Measurements from ENCODE around the gene PLA2G2E.
"Not testable (repeated sequence)": the region's sequence is repeated elsewhere in the genome, so short reads cannot be mapped to it uniquely, and the experiment has no call there.

PLA2G2E gene

DNA sequence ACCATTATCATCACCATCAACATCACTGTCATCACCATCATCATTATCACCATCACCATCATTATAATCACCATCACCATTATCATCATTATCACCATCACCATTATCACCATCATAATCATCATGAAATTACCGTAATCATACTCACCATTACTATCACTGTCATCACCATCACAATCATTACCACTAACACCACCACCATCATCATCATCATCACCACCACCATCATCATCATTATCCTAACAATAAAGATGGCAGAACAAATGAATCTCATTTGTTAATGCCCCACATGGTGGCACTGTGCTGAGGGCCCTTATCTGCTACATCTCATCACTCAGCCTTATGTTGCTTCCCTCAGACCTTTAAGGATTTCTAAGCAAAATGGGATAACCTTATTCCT is 9.4 kb upstream of the PLA2G2E start:
- DNase-seq (ENCODE audit: low read depth in 2 of 2), result no peak

DNA sequence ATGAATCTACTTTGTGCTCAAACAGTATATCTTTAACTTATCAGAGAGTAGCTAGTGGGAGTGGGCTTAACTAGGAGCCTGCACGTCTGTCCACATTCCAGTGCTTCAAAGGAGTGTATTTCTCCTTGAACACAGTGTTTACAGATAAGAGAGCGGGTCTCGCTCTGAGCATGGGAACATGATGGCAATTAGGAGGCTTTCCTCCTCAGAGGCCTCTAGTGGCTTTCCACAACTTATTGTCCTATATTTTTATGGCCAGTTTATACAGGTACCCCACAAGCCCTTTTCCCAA is 3.7 kb upstream of the PLA2G2E start:
- DNase-seq (ENCODE audit: low read depth in 2 of 2), result not testable (repeated sequence)

DNA sequence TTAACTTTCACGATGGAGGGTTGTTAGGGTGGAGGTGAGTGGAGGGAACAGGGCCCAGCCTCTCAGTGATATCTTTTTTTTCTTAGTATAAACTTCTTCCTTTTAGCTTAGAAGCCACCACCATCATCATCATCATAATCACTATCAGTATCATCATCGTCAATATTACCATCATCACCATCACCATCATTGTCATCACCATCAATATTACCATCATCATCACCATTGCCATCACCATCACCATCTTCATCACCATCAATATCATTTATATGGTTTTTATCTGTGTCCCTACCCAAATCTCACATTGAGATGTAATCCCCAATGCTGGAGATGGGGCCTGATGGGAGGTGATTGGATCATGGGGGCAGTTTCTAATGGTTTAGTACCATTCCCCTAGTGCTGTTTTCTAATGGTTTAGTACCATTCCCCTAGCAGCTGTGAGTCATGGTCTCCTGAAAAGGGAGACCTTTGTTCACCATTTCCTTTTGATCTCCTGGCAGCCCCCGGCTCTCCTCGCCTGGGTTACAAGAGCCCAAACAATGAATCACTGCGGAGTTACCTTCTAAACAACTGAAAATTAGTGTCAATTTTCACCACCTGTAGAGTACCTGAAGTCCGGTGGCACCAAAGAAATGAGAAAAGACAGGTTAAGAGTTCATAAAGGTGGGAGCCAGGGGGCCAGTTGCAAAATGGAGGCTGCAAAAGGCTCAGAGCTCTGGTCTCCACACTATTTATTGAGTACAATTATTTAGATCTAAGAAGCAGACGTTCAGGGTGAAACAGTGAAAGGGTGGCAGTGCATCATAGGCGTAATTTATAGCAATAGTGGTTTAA is 3.1 kb upstream of the PLA2G2E start:
- no peak for DNase-seq (ENCODE audit: low read depth in 2 of 2)

DNA sequence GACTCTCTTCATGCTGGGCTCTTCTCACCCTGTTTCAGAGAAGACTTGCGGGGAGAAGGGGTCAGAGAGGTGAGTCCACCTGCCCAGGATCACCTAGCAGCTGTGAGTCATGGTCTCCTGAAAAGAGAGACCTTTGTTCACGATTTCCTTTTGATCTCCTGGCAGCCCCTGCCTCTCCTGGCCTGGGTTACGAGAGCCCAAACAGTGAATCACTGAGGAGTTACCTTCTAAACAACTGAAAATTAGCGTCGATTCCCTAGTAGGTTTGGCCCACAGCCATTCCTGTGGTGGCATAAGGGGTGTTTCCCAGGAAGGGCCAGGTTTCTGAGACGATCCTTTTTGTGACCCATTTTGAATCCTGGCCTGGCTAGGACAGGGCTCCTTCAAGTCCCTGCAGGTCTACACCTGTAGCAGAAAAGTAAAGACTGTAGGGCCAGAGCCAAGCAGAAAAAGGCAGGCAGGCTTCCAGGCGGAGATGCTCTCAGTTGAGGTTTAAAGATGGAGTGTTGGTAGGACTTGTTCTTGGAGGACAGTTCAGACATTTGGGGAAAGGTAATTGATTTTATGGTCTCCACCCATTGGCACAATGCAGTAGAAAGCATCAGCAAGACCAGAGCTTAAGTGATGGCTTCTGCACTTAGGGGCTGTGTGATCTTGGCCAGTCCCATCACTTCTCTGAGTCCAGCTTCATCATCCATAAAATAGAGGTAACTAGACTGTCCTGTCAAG is 2.1 kb upstream of the PLA2G2E start:
- DNase-seq (ENCODE audit: low read depth in 2 of 2), result no peak

DNA sequence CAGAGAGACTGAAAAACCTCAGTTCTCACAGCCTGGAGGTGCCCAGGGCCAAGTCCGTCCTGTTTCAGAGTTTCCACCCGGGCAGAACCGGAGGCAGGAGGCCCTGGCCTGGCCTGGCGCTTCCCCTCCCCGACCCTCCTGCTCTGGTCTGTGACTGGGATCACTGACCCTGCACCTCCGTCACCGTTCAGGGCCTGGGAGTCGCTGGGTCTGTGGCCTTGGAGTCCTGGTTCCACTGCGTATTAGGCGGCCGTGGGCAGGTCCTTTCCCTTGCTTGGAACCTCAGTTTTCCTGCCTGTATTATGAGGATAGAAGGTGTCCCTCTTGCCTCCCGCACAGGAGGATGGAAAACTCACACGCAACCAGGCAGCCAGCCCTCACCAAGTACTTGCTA is 533 bp upstream of the PLA2G2E start:
- DNase-seq (ENCODE audit: low read depth in 2 of 2), result no peak

DNA sequence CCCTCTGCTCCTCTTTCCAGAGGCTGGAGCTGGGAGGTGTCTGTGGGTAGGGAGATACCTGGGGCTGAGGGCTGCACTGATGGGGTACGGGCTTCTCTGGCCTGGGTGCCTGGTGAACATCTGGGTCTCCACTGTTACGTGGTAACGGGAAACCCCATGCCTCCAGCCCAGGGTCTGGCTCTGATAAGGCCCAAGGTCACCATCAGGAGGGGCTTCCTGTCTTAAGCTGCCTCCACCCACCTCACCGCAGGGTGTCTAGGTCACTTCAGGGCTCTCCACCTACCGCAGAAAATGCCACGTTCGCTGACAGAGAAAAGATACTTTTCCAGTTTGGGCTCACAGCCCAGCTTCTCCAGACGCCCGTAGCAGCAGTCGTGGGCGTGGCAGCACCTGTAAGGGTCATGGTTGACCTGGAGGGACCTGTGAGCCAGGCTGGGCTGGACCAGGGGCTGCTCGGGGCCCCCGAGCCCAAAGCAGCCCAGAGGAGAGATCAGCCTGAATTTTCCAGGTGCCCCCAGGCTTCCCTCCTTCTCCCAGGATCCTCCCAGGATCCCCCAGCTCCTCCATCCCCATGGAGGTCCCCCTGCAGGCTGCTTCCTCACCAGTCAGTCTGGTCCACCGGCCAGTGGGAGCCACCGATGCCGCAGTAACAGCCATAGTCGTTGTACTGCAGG is 1.3 kb downstream of the PLA2G2E start:
- no peak for DNase-seq (ENCODE audit: low read depth in 2 of 2)

DNA sequence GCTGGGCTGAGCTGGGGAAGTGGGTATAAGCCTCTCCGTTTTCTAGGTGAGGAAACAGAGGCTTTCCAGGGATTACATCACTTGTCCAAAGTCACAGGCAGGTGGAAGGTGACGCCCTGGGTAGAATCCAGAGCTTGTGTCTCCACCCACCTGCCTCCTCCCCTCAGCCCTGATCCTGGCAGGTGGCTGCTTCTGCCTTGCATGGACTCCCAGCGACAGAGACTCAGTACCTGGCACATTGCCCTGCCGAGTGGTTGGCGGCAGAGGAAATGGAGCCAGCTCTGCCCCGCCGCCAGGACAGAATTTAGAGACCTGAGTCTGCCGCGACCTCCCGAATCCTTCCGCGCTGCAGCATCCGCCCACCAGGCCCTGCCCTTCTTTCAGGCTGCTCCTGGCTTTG is 2.1 kb downstream of the PLA2G2E start:
- DNase-seq (ENCODE audit: low read depth in 2 of 2), result no peak

DNA sequence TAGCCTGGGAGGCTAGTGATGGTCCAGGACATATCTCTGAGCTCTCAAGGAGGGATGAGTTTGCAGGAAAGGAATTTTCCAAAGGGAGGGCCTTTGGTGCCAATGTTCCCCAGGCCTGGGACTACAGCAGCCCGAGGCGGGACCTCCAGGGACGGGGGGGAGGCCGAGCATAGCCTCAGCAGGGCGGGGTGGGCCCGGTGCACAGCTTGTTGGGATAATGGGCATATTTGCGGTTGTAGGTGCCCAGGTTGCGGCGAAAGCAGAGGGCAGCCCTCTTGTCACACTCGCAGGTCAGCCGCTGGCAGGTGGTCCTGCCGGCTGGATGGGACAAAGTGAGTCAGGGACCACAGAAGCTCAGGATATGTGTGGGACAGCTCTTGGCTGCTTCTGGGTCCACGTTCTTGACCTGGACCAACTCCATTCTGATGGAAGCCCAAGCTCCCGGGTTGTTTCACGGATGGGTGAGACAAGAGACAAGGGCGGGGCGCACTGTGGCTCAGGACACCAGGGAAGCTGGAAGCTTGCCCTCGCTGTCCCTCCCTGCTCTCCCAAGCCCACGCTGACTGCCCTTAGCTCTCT is 3.2 kb downstream of the PLA2G2E start:
- DNase-seq (ENCODE audit: low read depth in 2 of 2), result no peak

DNA sequence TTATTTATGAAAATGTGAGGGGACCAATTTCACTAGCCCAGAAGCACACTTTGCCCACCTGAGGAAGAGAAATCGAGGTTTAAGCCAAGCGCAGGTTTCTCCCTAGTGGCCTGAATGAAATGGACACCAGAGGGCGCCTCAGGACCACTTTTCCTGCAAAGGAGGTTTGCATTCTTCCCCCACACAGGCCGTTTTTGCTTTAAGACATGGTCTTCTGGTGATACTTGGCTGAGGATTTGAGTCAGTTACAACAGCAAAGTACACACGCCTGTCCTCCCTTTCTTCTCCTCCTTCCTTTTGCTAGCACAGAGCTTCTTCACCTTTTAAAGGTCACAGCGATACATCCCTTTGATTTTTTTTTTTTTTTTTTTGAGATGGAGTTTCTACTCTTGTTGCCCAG is 5.4 kb downstream of the PLA2G2E start:
- peak; percentile 45 to 47 for DNase-seq (ENCODE audit: low read depth in 2 of 2)

DNA sequence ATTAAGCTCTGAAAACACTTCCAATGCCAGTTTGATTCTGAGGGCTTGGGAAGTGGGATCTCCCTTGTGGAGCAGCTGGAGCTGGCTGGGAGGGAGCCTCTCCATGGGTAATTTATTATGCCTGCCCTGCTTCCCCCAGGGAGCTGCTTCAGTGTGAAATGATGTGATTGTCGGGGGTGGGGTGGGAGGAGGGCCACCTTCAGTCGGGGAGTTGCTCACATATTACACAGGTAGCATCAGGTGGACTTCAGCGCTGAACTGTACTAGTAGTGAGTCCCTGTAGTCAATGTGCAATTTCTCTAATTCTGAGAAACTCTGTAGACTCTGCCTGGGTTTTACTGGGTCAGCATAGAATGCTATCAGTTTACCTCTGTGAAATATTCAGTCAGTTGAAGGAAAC is 12.8 kb downstream of the PLA2G2E start:
- no peak for DNase-seq (ENCODE audit: low read depth in 2 of 2)

DNA sequence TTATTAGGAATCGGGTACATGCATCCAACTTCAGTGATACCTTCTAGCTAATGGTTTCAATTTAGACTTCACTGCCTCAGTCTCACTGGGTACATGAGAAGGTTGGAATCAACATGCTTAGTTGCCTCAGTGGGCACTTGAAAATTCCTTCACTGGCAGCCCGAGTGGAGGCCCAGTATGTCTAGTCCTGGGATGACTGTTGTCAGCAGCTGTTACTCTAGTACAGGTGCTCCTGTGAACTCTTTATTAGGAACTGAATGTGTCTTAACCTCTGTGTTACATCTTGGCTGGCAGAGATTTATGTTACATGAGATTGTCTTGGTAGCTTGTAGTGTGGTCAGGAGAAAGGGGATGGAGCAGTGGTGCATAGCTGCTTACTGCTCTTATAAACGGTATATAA is 13.4 kb downstream of the PLA2G2E start:
- DNase-seq (ENCODE audit: low read depth in 2 of 2), result no peak

DNA sequence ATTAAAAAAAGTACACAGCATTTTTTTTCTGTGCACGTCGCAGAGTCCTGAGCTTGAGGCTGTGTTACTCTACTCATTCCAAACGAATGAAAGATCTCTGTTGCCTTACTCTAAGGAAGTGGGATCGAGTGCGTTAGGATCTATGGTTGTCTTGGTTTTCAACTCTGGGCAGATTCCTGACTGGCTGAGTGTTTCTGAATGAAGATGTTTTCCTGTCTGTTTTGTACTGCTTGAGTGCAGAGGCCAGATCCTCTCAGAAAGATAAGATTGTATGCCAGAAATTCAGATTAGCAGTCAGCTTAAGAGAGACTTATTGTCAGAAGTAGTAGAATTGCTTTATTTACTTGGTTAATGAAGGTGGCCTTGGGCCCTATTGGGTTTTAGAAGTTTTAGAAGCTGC is 14.0 kb downstream of the PLA2G2E start:
- no peak for DNase-seq (ENCODE audit: low read depth in 2 of 2)

DNA sequence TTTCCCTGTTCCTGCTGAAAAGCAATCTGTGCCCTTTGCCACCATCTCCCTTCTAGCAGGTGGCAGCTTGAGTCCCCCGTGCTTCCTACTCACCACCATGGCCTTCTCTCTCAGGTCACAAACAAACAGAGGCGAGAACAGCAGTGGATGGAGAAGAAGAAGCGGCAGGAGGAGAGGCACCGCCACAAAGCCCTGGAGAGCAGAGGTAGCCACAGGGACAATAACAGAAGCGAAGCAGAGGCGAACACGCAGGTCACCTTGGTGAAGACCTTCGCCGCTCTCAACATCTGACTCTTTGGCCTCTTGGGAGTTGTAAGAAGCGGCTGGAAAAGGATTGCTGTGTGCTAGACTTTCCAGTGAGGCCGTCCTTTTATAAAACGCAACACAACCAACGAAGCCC is 16.0 kb downstream of the PLA2G2E start:
- DNase-seq (ENCODE audit: low read depth in 2 of 2), result no peak

DNA sequence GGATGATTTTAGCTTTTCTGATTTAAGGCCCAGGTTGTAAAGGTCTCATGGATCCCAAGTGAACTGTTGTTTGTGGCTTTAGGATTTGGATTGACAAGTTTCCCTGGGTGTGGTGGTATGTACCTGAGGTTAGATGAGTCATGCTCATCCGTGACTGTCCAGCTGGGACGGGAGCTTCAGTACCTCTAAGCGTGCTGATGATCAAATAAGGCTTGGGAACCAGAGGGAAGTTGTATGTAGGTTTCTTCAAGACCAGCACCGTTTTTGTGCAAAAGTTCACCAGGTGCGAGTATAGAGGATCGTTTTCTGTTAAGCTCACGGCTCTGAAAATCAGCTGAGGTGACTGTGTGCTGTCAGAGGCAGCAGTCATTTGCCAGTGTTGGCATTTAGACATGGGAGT is 19.8 kb downstream of the PLA2G2E start:
- DNase-seq (ENCODE audit: low read depth in 2 of 2), result no peak

DNA sequence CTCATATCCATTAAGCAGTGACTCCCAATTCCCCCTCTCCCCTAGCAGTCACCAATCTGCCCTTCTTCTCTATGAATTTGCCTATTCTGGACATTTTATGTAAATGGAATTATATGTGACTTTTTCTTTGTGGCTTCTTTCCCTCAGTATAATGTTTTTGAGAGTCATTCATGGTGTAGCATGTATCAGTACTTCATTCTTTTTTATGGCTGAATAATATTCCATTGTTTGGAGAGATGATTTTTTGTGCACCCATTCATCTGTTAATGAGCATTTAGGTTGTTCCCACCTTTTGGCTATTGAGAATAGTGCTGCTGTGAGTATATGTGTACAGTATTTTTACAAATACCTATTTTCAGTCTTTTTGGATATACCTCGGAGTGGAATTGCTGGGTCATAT is 21.8 kb downstream of the PLA2G2E start:
- no peak for DNase-seq (ENCODE audit: low read depth in 2 of 2)

DNA sequence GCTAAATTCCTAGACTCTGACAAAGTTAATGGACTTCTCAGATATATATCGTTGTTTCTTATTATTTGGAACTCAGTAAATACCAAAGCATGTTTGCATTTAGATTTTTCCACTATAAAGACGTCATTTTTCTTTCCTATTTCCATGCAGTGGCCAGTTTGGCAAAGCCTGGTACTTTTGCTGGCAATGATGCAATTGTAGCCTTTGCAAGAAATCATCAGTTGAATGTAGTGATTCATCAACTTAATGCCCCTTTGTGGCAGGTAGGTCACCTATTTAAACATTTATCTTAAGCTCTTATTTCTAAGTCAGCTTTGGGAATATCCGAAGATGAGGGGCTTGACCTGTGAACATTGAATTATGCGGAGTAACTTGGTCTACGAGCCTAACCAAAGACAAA is 29.2 kb downstream of the PLA2G2E start:
- no peak for DNase-seq (ENCODE audit: low read depth in 2 of 2)

DNA sequence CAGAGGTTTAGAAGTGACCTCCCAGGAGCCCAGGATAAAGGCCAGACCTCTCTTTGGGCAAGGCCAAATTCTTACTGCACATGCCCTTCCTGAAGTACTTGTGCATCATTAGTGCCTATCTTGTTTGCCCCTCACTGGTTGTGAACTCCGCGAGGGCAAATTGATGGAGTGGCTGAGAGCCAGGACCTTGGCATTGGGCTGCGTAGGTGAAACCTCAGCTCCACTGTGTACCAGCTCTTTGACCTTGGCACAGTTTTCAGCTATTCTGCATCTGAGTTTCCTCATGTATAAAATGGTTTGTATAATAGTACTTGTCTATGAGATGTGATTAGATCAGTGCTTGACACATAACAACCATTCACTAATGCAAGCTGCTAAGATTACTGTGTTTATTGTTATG is 29.7 kb downstream of the PLA2G2E start:
- DNase-seq (ENCODE audit: low read depth in 2 of 2), result no peak

DNA sequence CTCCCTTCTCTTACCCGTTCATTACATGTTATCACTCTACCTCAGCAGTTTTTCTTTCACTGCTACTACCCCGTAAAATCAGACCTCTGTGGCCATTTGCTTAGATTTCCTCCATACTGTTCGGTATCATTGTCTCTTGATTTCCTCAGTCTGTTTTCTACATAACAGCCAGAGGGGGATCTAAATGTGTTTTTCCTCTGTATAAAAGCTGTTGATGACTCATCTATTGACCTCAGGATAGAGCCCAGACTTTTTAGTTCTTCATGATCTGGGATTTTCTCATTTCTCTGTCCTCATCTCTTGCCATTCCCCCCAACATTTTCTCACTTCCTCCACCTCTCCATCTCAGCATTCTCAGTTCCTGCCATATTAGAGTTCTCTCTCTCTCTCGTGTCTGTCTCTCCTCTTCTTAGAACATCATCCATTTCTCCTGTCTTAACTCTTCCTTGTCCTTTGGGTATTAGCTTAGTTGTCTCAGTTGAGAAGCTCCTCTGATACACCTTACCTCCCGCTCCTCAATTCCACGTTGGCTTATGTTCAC is 30.7 kb downstream of the PLA2G2E start:
- no peak for DNase-seq (ENCODE audit: low read depth in 2 of 2)

DNA sequence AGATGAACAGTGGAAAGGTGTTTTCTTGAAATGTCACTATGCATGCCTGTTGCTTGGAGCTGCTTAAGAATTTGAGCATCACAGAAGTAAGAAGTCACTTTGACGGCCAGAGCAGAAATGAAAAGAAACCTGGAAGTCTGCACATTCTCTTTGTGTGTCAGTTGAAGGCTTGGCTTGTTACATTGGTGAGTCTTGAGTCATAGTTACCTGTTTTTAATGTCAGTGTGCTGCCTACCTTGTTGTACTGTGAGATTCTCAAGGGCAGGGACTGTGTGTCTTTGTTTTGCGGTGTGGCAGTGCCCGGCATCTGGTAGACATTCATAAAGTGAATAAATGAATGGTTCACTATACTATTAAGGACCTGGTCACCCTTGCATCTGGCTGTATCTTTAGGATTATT is 31.3 kb downstream of the PLA2G2E start:
- no peak for DNase-seq (ENCODE audit: low read depth in 2 of 2)

DNA sequence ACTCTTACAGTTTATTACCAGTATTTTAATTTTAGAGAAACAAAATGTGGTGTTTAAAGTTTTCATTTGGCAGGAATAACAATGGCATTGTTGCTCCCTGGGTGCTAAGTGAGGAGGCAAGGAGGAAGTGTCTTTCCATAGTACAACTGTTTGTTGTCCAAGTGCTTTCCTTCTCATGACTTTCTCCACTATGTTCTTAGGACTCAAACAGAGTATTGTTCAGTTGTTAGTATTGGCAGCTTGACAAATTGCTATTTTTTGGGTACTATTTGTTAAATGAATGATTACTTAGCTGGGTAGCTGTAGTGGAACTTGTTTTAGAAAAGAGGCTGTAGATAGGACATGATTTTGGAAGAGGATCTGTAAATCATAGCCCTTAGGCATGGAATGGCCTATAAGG is 33.8 kb downstream of the PLA2G2E start:
- DNase-seq (ENCODE audit: low read depth in 2 of 2), result no peak

DNA sequence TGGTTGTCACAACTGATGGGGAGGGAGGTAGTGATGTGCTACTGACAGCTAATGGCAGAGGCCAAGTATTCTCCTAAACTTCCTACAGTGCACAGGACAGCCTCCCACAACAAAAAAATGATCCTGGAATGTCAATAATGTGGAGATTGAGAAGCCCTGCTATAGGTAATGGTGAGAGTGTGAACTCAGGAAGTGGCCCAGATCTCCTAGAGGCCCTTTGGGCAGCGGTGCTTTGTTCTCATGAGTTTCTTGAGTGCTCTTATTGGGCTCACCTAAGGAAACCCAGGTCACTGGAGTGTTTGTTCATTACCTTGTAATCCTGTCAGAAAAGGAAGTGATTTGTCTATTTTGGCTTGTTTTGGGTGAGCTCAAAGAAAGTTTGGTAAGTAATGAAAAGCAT is 35.3 kb downstream of the PLA2G2E start:
- DNase-seq (ENCODE audit: low read depth in 2 of 2), result no peak

DNA sequence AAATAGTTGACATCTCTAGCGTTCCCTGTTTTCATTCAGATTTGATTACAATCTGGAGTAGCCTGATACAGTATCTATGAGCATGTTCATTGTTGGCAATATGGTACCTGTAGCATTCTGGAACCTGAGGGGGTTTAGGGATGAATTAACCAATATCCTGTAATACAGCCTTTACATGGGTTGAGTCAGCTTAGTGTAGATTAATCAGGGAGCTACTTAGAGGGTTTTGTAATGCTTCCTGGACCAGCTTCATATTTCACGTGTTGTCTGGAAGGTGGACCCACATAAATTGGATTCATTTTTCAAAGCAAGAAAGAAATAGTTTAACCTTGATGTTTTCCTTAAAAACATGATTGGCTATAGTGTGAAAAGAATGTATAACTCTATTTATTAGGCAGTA is 37.6 kb downstream of the PLA2G2E start:
- DNase-seq (ENCODE audit: low read depth in 2 of 2), result no peak

DNA sequence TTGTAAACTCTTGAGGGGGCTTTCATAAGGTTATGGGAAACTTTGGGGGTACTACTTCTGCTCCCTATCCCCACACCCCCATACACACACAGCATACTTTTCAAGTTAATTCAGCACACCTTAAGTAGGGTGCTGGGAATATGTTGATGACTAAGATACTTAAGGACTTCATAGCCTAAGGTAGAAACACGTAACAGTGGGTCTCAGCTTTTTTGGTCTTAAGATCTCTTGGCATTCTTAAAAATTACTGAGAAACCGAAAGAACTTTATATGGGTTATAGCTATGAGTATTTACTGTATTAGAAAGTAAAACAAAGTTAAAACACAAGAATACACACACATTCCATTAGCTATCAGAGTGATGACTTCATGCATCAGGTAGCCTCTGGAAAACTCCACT is 39.1 kb downstream of the PLA2G2E start:
- no peak for DNase-seq (ENCODE audit: low read depth in 2 of 2)
